Measurements from ENCODE around the gene FMNL2. TPM values are rescaled to one million over a fixed set of nuclear protein-coding genes. Genes with fewer than 3 reads are reported as not detected.

Gene FMNL2
- polyA plus RNA-seq, 4 donors, result 7.0 to 23.3 (median 8.7) TPM

GRCh38 chr2:152441961-152442360 lies 107.0 kb downstream of the FMNL2 start:
- H3K9me3 ChIP-seq (ENCODE audit: control insufficient read depth in 2 of 2, insufficient read depth in 1 of 2, low read depth in 1 of 2, low read length in 1 of 2), result no peaks in the 10 kb centered on the region
- H3K27ac ChIP-seq (ENCODE audit: low read depth in 1 of 3, low read length in 2 of 3), result no peak overlapping the region
- no peak for DNase-seq
- no peaks in the 10 kb centered on the region for H3K36me3 ChIP-seq (ENCODE audit: control insufficient read depth in 3 of 3, insufficient read depth in 2 of 3, low read depth in 1 of 3, low read length in 3 of 3)
- no peaks in the 10 kb centered on the region for H3K4me1 ChIP-seq (ENCODE audit: control insufficient read depth in 3 of 3, insufficient read depth in 2 of 3, low read depth in 1 of 3, low read length in 2 of 3)
- H3K4me3 ChIP-seq (ENCODE audit: low read depth in 1 of 3, low read length in 3 of 3), result no peak overlapping the region
- FAIRE-seq, result no peak
- WGBS, 3 donors, result 90 to 92% (median 91%) methylated on average over 7 of the region's 7 CpGs
- no peaks in the 10 kb centered on the region for H3K27me3 ChIP-seq (ENCODE audit: control insufficient read depth in 3 of 3, insufficient read depth in 3 of 3, low read length in 3 of 3)

- Histone ChIP-seq H3K36me3 (ENCODE audit: control insufficient read depth in 3 of 3, insufficient read depth in 2 of 3, low read depth in 1 of 3, low read length in 3 of 3) (no peaks in the 10 kb centered on the region), H3K27ac (ENCODE audit: low read depth in 1 of 3, low read length in 2 of 3) (peak overlapping the region in 1 of 3 donors; percentile 36), H3K9me3 (ENCODE audit: control insufficient read depth in 2 of 2, insufficient read depth in 1 of 2, low read depth in 1 of 2, low read length in 1 of 2) (no peaks in the 10 kb centered on the region), H3K4me1 (ENCODE audit: control insufficient read depth in 3 of 3, insufficient read depth in 2 of 3, low read depth in 1 of 3, low read length in 2 of 3) (no peaks in the 10 kb centered on the region), H3K4me3 (ENCODE audit: low read depth in 1 of 3, low read length in 3 of 3) (no peak overlapping the region), H3K27me3 (ENCODE audit: control insufficient read depth in 3 of 3, insufficient read depth in 3 of 3, low read length in 3 of 3) (no peaks in the 10 kb centered on the region)
- DNase-seq (no peak), FAIRE-seq (no peak)
- WGBS, 3 donors, result 65 to 91% (median 87%) methylated on average over 6 of the region's 6 CpGs
These were observed 108.8 kb downstream of the FMNL2 start for GRCh38 chr2:152443771-152444170.

GRCh38 chr2:152444448-152444847 lies 109.5 kb downstream of the FMNL2 start:
- Histone ChIP-seq H3K4me1 (ENCODE audit: control insufficient read depth in 3 of 3, insufficient read depth in 2 of 3, low read depth in 1 of 3, low read length in 2 of 3) (no peaks in the 10 kb centered on the region), H3K9me3 (ENCODE audit: control insufficient read depth in 2 of 2, insufficient read depth in 1 of 2, low read depth in 1 of 2, low read length in 1 of 2) (no peaks in the 10 kb centered on the region), H3K36me3 (ENCODE audit: control insufficient read depth in 3 of 3, insufficient read depth in 2 of 3, low read depth in 1 of 3, low read length in 3 of 3) (no peaks in the 10 kb centered on the region), H3K4me3 (ENCODE audit: low read depth in 1 of 3, low read length in 3 of 3) (no peak overlapping the region), H3K27ac (ENCODE audit: low read depth in 1 of 3, low read length in 2 of 3) (peak overlapping the region in 1 of 3 donors; percentile 45), H3K27me3 (ENCODE audit: control insufficient read depth in 3 of 3, insufficient read depth in 3 of 3, low read length in 3 of 3) (no peaks in the 10 kb centered on the region)
- no peak for FAIRE-seq
- no peak for DNase-seq
- WGBS, 3 donors, result 73 to 81% (median 74%) methylated on average over 3 of the region's 3 CpGs

GRCh38 chr2:152445375-152445774 lies 110.4 kb downstream of the FMNL2 start:
- Histone ChIP-seq H3K27me3 (ENCODE audit: control insufficient read depth in 3 of 3, insufficient read depth in 3 of 3, low read length in 3 of 3) (no peaks in the 10 kb centered on the region), H3K27ac (ENCODE audit: low read depth in 1 of 3, low read length in 2 of 3) (peak overlapping the region in 1 of 3 donors; percentile 45), H3K4me3 (ENCODE audit: low read depth in 1 of 3, low read length in 3 of 3) (no peak overlapping the region), H3K9me3 (ENCODE audit: control insufficient read depth in 2 of 2, insufficient read depth in 1 of 2, low read depth in 1 of 2, low read length in 1 of 2) (no peaks in the 10 kb centered on the region), H3K4me1 (ENCODE audit: control insufficient read depth in 3 of 3, insufficient read depth in 2 of 3, low read depth in 1 of 3, low read length in 2 of 3) (no peaks in the 10 kb centered on the region), H3K36me3 (ENCODE audit: control insufficient read depth in 3 of 3, insufficient read depth in 2 of 3, low read depth in 1 of 3, low read length in 3 of 3) (no peaks in the 10 kb centered on the region)
- FAIRE-seq (no peak), DNase-seq (no peak)
- 43 to 91% (median 53%) methylated on average over 2 of the region's 2 CpGs for WGBS, 3 donors

- Histone ChIP-seq H3K9me3 (ENCODE audit: control insufficient read depth in 2 of 2, insufficient read depth in 1 of 2, low read depth in 1 of 2, low read length in 1 of 2) (no peaks in the 10 kb centered on the region), H3K4me3 (ENCODE audit: low read depth in 1 of 3, low read length in 3 of 3) (no peak overlapping the region), H3K36me3 (ENCODE audit: control insufficient read depth in 3 of 3, insufficient read depth in 2 of 3, low read depth in 1 of 3, low read length in 3 of 3) (peaks cover 0 to 3% (median 0%) of the 10 kb centered on the region in 3 donors), H3K4me1 (ENCODE audit: control insufficient read depth in 3 of 3, insufficient read depth in 2 of 3, low read depth in 1 of 3, low read length in 2 of 3) (no peaks in the 10 kb centered on the region), H3K27me3 (ENCODE audit: control insufficient read depth in 3 of 3, insufficient read depth in 3 of 3, low read length in 3 of 3) (no peaks in the 10 kb centered on the region), H3K27ac (ENCODE audit: low read depth in 1 of 3, low read length in 2 of 3) (peak overlapping the region in 1 of 3 donors; percentile 18)
- FAIRE-seq (no peak), DNase-seq (no peak)
- whole genome bisulfite sequencing, 3 donors, result 50 to 75% (median 63%) methylated on average over 3 of the region's 3 CpGs
These were observed 110.8 kb downstream of the FMNL2 start for GRCh38 chr2:152445791-152446201.

- H3K27ac ChIP-seq (ENCODE audit: low read depth in 1 of 3, low read length in 2 of 3), result no peak overlapping the region
- 55 to 78% (median 78%) methylated on average over 1 of the region's 1 CpG for WGBS, 3 donors
- H3K4me1 ChIP-seq (ENCODE audit: control insufficient read depth in 3 of 3, insufficient read depth in 2 of 3, low read depth in 1 of 3, low read length in 2 of 3), result no peaks in the 10 kb centered on the region
- no peak for DNase-seq
- no peaks in the 10 kb centered on the region for H3K9me3 ChIP-seq (ENCODE audit: control insufficient read depth in 2 of 2, insufficient read depth in 1 of 2, low read depth in 1 of 2, low read length in 1 of 2)
- peaks cover 0 to 4% (median 0%) of the 10 kb centered on the region in 3 donors for H3K36me3 ChIP-seq (ENCODE audit: control insufficient read depth in 3 of 3, insufficient read depth in 2 of 3, low read depth in 1 of 3, low read length in 3 of 3)
- H3K4me3 ChIP-seq (ENCODE audit: low read depth in 1 of 3, low read length in 3 of 3), result no peak overlapping the region
- no peaks in the 10 kb centered on the region for H3K27me3 ChIP-seq (ENCODE audit: control insufficient read depth in 3 of 3, insufficient read depth in 3 of 3, low read length in 3 of 3)
- no peak for FAIRE-seq
These were observed 111.2 kb downstream of the FMNL2 start for GRCh38 chr2:152446213-152446612.

- H3K36me3 ChIP-seq (ENCODE audit: control insufficient read depth in 3 of 3, insufficient read depth in 2 of 3, low read depth in 1 of 3, low read length in 3 of 3), result peaks cover 0 to 4% (median 0%) of the 10 kb centered on the region in 3 donors
- no peak for FAIRE-seq
- 89 to 99% (median 97%) methylated on average over 1 of the region's 1 CpG for WGBS, 3 donors
- H3K27ac ChIP-seq (ENCODE audit: low read depth in 1 of 3, low read length in 2 of 3), result no peak overlapping the region
- H3K9me3 ChIP-seq (ENCODE audit: control insufficient read depth in 2 of 2, insufficient read depth in 1 of 2, low read depth in 1 of 2, low read length in 1 of 2), result no peaks in the 10 kb centered on the region
- no peak for DNase-seq
- no peaks in the 10 kb centered on the region for H3K27me3 ChIP-seq (ENCODE audit: control insufficient read depth in 3 of 3, insufficient read depth in 3 of 3, low read length in 3 of 3)
- H3K4me3 ChIP-seq (ENCODE audit: low read depth in 1 of 3, low read length in 3 of 3), result no peak overlapping the region
- no peaks in the 10 kb centered on the region for H3K4me1 ChIP-seq (ENCODE audit: control insufficient read depth in 3 of 3, insufficient read depth in 2 of 3, low read depth in 1 of 3, low read length in 2 of 3)
These were observed 112.9 kb downstream of the FMNL2 start for GRCh38 chr2:152447897-152448296.

GRCh38 chr2:152448606-152449005 lies 113.6 kb downstream of the FMNL2 start:
- DNase-seq (no peak), FAIRE-seq (no peak)
- no peaks in the 10 kb centered on the region for H3K4me1 ChIP-seq (ENCODE audit: control insufficient read depth in 3 of 3, insufficient read depth in 2 of 3, low read depth in 1 of 3, low read length in 2 of 3)
- H3K4me3 ChIP-seq (ENCODE audit: low read depth in 1 of 3, low read length in 3 of 3), result no peak overlapping the region
- WGBS, 3 donors, result 88 to 93% (median 93%) methylated on average over 5 of the region's 5 CpGs
- H3K27me3 ChIP-seq (ENCODE audit: control insufficient read depth in 3 of 3, insufficient read depth in 3 of 3, low read length in 3 of 3), result no peaks in the 10 kb centered on the region
- H3K9me3 ChIP-seq (ENCODE audit: control insufficient read depth in 2 of 2, insufficient read depth in 1 of 2, low read depth in 1 of 2, low read length in 1 of 2), result no peaks in the 10 kb centered on the region
- peaks cover 0 to 4% (median 0%) of the 10 kb centered on the region in 3 donors for H3K36me3 ChIP-seq (ENCODE audit: control insufficient read depth in 3 of 3, insufficient read depth in 2 of 3, low read depth in 1 of 3, low read length in 3 of 3)
- H3K27ac ChIP-seq (ENCODE audit: low read depth in 1 of 3, low read length in 2 of 3), result no peak overlapping the region

GRCh38 chr2:152449578-152449977 lies 114.6 kb downstream of the FMNL2 start:
- FAIRE-seq, result no peak
- 89 to 98% (median 95%) methylated on average over 3 of the region's 3 CpGs for WGBS, 3 donors
- H3K27ac ChIP-seq (ENCODE audit: low read depth in 1 of 3, low read length in 2 of 3), result no peak overlapping the region

More at GRCh38 chr2:152449578-152449977, 114.6 kb downstream of the FMNL2 start:
- DNase-seq, result no peak
- Histone ChIP-seq H3K36me3 (ENCODE audit: control insufficient read depth in 3 of 3, insufficient read depth in 2 of 3, low read depth in 1 of 3, low read length in 3 of 3) (peaks cover 0 to 4% (median 0%) of the 10 kb centered on the region in 3 donors), H3K9me3 (ENCODE audit: control insufficient read depth in 2 of 2, insufficient read depth in 1 of 2, low read depth in 1 of 2, low read length in 1 of 2) (no peaks in the 10 kb centered on the region), H3K4me1 (ENCODE audit: control insufficient read depth in 3 of 3, insufficient read depth in 2 of 3, low read depth in 1 of 3, low read length in 2 of 3) (no peaks in the 10 kb centered on the region), H3K27me3 (ENCODE audit: control insufficient read depth in 3 of 3, insufficient read depth in 3 of 3, low read length in 3 of 3) (no peaks in the 10 kb centered on the region), H3K4me3 (ENCODE audit: low read depth in 1 of 3, low read length in 3 of 3) (no peak overlapping the region)
